GM13976 (cell line): ENCODE data around the gene GRID1.

Experiments used
- DNase-seq: peaks from one replicate; pipeline ENCODE4 v3.0.0; 2012; ENCODE audit warnings: low spot score
- in situ Hi-C: fragments of 300-500 bp; cut with MboI; formaldehyde crosslinking; loops from one replicate; pipeline ENCODE4 v1.12.0; 2022; ENCODE audit warnings: low sequenced_read_pairs, mixed read lengths, inconsistent platforms; ENCODE audit not compliant: unreplicated experiment
- TF ChIP-seq, protein P1 (sequence below): IDR thresholded peaks from 2 replicates; pipeline ENCODE4 v1.5.1; 2012; ENCODE audit warnings: borderline replicate concordance, mild to moderate bottlenecking; ENCODE audit not compliant: insufficient read depth; ENCODE audit errors: extremely low read depth, missing control alignments, control extremely low read depth

GRID1 gene

DNA sequence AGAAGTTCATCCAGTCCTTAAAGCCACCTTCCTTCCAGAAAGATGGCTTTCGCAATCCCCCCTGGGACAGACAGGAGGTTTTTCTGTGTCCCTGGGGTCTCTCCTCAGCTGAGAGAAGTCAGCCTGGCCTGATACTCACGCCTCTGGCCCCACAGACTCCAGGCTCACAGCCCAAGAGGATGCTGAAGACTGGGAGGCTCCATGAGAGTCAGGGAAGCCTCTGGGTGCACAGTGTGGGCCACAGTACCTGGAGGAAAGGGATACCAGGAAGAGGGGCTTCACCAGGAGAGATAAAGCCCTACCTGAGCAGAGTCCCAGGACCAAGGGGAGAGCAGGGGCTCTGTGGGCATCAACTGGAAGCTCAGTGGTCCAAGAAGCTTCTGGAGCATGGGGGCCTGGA lies 324.4 kb downstream of the GRID1 start:
- in situ Hi-C loops: no loop called here
- no peak for DNase-seq
- TF ChIP-seq, protein P1, sequence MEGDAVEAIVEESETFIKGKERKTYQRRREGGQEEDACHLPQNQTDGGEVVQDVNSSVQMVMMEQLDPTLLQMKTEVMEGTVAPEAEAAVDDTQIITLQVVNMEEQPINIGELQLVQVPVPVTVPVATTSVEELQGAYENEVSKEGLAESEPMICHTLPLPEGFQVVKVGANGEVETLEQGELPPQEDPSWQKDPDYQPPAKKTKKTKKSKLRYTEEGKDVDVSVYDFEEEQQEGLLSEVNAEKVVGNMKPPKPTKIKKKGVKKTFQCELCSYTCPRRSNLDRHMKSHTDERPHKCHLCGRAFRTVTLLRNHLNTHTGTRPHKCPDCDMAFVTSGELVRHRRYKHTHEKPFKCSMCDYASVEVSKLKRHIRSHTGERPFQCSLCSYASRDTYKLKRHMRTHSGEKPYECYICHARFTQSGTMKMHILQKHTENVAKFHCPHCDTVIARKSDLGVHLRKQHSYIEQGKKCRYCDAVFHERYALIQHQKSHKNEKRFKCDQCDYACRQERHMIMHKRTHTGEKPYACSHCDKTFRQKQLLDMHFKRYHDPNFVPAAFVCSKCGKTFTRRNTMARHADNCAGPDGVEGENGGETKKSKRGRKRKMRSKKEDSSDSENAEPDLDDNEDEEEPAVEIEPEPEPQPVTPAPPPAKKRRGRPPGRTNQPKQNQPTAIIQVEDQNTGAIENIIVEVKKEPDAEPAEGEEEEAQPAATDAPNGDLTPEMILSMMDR: no peak

DNA sequence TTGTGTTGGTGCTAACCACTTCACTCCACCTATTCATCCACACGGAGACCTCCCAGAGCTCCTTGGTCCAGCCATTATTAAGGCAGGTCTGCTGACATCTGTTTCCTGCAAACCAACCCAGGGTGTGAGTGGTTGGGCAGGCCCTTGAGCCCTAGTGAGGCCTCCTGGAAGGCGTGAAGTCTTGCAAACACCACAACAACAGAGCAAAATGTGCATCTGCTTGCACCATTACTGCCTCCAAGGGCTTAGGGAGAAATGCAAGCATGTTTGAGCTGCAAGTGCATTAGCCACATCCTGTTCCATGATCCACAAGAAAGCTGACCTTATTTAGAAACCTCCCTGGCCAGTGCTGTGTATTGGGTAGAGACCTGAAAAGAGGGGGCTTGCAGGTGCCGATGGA lies 325.5 kb downstream of the GRID1 start:
- DNase-seq: no peak
- in situ Hi-C loops: no loop called here

DNA sequence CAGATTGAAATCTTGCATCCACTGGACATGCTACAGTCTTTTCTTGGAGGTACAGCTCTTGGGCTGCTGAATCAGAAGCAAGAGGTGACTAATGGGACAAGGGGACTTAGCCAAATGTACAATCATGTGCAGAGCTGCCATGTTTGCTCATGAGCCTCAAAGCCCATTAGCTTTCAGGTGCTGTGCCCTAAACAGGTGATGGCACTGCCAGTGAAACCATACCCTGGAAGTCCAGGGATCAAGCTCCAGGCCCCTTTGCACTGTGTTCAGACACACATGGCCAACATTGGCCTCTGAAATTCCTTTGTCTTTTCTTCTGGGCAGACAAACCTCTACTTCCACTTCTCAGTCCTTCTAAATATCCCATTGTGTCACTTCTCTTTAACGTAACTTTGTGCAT lies 328.2 kb downstream of the GRID1 start:
- TF ChIP-seq, protein P1: no peak
- in situ Hi-C loops: no loop called here
- DNase-seq: no peak

More for the DNA sequence above, 325.5 kb downstream of the GRID1 start:
- TF ChIP-seq, protein P1: no peak

DNA sequence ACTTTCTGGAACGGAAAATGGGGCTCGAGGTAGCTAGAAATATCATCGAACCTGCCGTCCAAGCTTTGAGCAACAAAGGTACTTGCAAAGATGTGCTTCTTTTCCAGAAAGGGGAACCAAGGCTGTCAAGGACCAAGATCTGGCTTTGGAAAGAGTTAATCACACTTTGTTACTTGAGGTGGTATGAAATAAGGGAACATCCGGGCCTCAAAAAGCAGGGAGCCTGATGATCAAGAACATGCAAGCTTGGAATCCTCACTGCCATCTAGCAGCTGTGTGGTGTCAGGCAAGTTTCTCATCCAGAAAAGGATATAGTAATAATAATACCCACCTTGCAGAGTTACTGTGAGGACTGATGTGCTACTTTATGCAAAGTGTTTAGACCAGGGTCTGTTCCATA lies 329.5 kb downstream of the GRID1 start:
- TF ChIP-seq, protein P1: no peak
- in situ Hi-C loops: no loop called here
- DNase-seq: no peak

DNA sequence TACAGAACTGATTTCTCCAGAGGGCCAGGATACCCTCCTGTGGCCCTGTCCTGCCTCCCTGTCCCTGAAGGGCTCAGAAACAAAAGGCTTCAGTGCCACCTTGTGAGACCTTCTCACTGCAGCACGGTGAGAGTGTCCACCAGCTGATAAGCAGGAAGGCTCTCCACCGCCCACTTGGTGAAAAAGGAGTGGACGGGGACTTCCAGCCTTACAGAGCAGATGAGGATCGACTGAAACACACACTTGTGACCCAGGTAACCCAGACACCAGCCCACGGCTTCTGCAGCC lies 330.1 kb downstream of the GRID1 start:
- in situ Hi-C loops: no loop called here
- DNase-seq: no peak
- TF ChIP-seq, protein P1: no peak

DNA sequence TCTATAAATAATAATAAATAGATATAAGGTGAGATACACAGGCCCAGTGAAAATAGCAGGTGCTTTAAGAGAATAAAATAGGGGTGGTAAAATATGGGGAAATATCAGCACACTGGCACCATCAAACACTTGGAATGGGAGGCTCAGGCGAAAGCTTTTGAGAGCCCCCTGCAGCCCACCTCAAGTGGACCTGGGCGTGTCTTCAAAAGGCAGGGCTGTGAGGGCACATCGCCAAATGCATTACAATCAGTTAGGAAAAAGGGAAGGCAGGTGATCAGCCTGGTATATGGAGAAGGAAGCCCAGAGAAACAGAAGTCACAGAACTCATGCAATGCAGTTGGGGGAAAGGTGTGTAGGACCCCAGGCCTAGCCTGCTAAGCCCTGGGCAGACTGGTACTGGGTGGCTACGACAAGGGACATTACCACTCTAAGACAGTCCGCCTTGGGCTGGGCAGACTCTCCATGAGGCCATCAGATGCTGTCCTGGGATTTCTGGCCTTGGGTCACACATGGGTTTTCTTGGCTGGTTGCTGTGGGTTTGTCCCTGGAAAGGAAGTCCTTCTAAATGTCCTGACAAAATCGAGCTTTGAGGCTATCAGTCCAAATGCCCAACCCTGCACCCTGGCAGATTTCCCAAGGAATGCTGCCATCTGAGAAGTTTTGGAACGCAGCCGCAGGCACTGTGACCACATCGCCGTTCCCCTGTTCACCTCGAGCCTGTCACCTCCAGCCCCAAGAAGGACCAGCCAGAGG lies 330.6 kb downstream of the GRID1 start:
- DNase-seq: no peak
- TF ChIP-seq, protein P1: no peak
- in situ Hi-C loops: no loop called here
